ENCODE results near the gene GPR87.

Gene GPR87

GRCh38 chr3:151316267-151316991 lies at the start of gene GPR87:
Gene GPR87 (minus strand): TSS chr3:151316820. CDS start chr3:151300100, 16,720 bp downstream.
- Histone ChIP-seq H3K4me3 (no peak within 1 kb of the TSS), H3K9ac (ENCODE audit: insufficient read length) (no peak within 1 kb of the TSS), H3K27ac (no peak within 1 kb of the TSS; the same call in 1 of the 2 replicates), H3K36me3 (ENCODE audit: insufficient read depth, low read length) (no peaks in the 10 kb centered on the region), H3K9me3 (ENCODE audit: low read depth, low read length) (no peaks in the 10 kb centered on the region)
- no peak for DNase-seq (ENCODE audit: low read depth, low spot score)
- TF ChIP-seq FOXP2 (optimal IDR thresholded peaks at IDR 0.05; ENCODE audit: control extremely low read depth, extremely low read length, insufficient read depth) (no peak), POLR2AphosphoS5 (IDR thresholded peaks at IDR 0.05; ENCODE audit: borderline replicate concordance, low read depth, low read length) (no peak), EZH2 (IDR thresholded peaks at IDR 0.05) (no peak)

- no peak for DNase-seq (ENCODE audit: low read depth, low spot score)
- no peaks in the 10 kb centered on the region for H3K9me3 ChIP-seq (ENCODE audit: low read depth, low read length)
- TF ChIP-seq EZH2 (IDR thresholded peaks at IDR 0.05) (no peak), FOXP2 (optimal IDR thresholded peaks at IDR 0.05; ENCODE audit: control extremely low read depth, extremely low read length, insufficient read depth) (no peak), POLR2AphosphoS5 (IDR thresholded peaks at IDR 0.05; ENCODE audit: borderline replicate concordance, low read depth, low read length) (no peak)
- H3K4me3 ChIP-seq, result no peak overlapping the region
- no peak overlapping the region for H3K9ac ChIP-seq (ENCODE audit: insufficient read length)
- H3K27ac ChIP-seq, result no peak overlapping the region
- H3K36me3 ChIP-seq (ENCODE audit: insufficient read depth, low read length), result no peaks in the 10 kb centered on the region
Measured at GRCh38 chr3:151362751-151363174, 46.1 kb upstream of the GPR87 start.

- no peak for TF ChIP-seq FOXP2 (optimal IDR thresholded peaks at IDR 0.05; ENCODE audit: control extremely low read depth, extremely low read length, insufficient read depth)
- no peak for TF ChIP-seq POLR2AphosphoS5 (IDR thresholded peaks at IDR 0.05; ENCODE audit: borderline replicate concordance, low read depth, low read length)
- TF ChIP-seq EZH2 (IDR thresholded peaks at IDR 0.05), result no peak
- no peak overlapping the region for H3K9ac ChIP-seq (ENCODE audit: insufficient read length)
- H3K27ac ChIP-seq, result no peak overlapping the region
- DNase-seq (ENCODE audit: low read depth, low spot score), result no peak
- H3K9me3 ChIP-seq (ENCODE audit: low read depth, low read length), result no peaks in the 10 kb centered on the region
- H3K36me3 ChIP-seq (ENCODE audit: insufficient read depth, low read length), result no peaks in the 10 kb centered on the region
- no peak overlapping the region for H3K4me3 ChIP-seq
Measured at GRCh38 chr3:151357463-151357850, 40.8 kb upstream of the GPR87 start.

GRCh38 chr3:151356794-151357462 lies 40.3 kb upstream of the GPR87 start:
- no peaks in the 10 kb centered on the region for H3K9me3 ChIP-seq (ENCODE audit: low read depth, low read length)
- H3K9ac ChIP-seq (ENCODE audit: insufficient read length), result no peak overlapping the region
- H3K36me3 ChIP-seq (ENCODE audit: insufficient read depth, low read length), result no peaks in the 10 kb centered on the region
- DNase-seq (ENCODE audit: low read depth, low spot score), result no peak
- no peak overlapping the region for H3K4me3 ChIP-seq
- H3K27ac ChIP-seq, result no peak overlapping the region
- no peak for TF ChIP-seq EZH2 (IDR thresholded peaks at IDR 0.05)
- no peak for TF ChIP-seq POLR2AphosphoS5 (IDR thresholded peaks at IDR 0.05; ENCODE audit: borderline replicate concordance, low read depth, low read length)
- TF ChIP-seq FOXP2 (optimal IDR thresholded peaks at IDR 0.05; ENCODE audit: control extremely low read depth, extremely low read length, insufficient read depth), result no peak

- Histone ChIP-seq H3K9ac (ENCODE audit: insufficient read length) (no peak overlapping the region), H3K36me3 (ENCODE audit: insufficient read depth, low read length) (no peaks in the 10 kb centered on the region), H3K9me3 (ENCODE audit: low read depth, low read length) (no peaks in the 10 kb centered on the region), H3K4me3 (no peak overlapping the region), H3K27ac (no peak overlapping the region)
- TF ChIP-seq FOXP2 (optimal IDR thresholded peaks at IDR 0.05; ENCODE audit: control extremely low read depth, extremely low read length, insufficient read depth) (no peak), POLR2AphosphoS5 (IDR thresholded peaks at IDR 0.05; ENCODE audit: borderline replicate concordance, low read depth, low read length) (no peak), EZH2 (IDR thresholded peaks at IDR 0.05) (no peak)
- DNase-seq (ENCODE audit: low read depth, low spot score), result no peak
Measured at GRCh38 chr3:151351648-151352047, 35.0 kb upstream of the GPR87 start.

- no peak overlapping the region for H3K9ac ChIP-seq (ENCODE audit: insufficient read length)
Measured at GRCh38 chr3:151351219-151351618, 34.6 kb upstream of the GPR87 start.

GRCh38 chr3:151350656-151351055 lies 34.0 kb upstream of the GPR87 start:
- no peak for DNase-seq (ENCODE audit: low read depth, low spot score)
- Histone ChIP-seq H3K36me3 (ENCODE audit: insufficient read depth, low read length) (no peaks in the 10 kb centered on the region), H3K9ac (ENCODE audit: insufficient read length) (no peak overlapping the region), H3K27ac (no peak overlapping the region), H3K9me3 (ENCODE audit: low read depth, low read length) (no peaks in the 10 kb centered on the region), H3K4me3 (no peak overlapping the region)
- TF ChIP-seq EZH2 (IDR thresholded peaks at IDR 0.05), result no peak
- TF ChIP-seq POLR2AphosphoS5 (IDR thresholded peaks at IDR 0.05; ENCODE audit: borderline replicate concordance, low read depth, low read length), result no peak
- TF ChIP-seq FOXP2 (optimal IDR thresholded peaks at IDR 0.05; ENCODE audit: control extremely low read depth, extremely low read length, insufficient read depth), result no peak

More at GRCh38 chr3:151351219-151351618, 34.6 kb upstream of the GPR87 start:
- no peak for TF ChIP-seq POLR2AphosphoS5 (IDR thresholded peaks at IDR 0.05; ENCODE audit: borderline replicate concordance, low read depth, low read length)
- TF ChIP-seq FOXP2 (optimal IDR thresholded peaks at IDR 0.05; ENCODE audit: control extremely low read depth, extremely low read length, insufficient read depth), result no peak
- TF ChIP-seq EZH2 (IDR thresholded peaks at IDR 0.05), result no peak
- Histone ChIP-seq H3K4me3 (no peak overlapping the region), H3K9me3 (ENCODE audit: low read depth, low read length) (no peaks in the 10 kb centered on the region), H3K36me3 (ENCODE audit: insufficient read depth, low read length) (no peaks in the 10 kb centered on the region), H3K27ac (no peak overlapping the region)
- DNase-seq (ENCODE audit: low read depth, low spot score), result no peak

GRCh38 chr3:151347432-151347831 lies 30.8 kb upstream of the GPR87 start:
- no peak for TF ChIP-seq FOXP2 (optimal IDR thresholded peaks at IDR 0.05; ENCODE audit: control extremely low read depth, extremely low read length, insufficient read depth)
- TF ChIP-seq EZH2 (IDR thresholded peaks at IDR 0.05), result no peak
- no peak for TF ChIP-seq POLR2AphosphoS5 (IDR thresholded peaks at IDR 0.05; ENCODE audit: borderline replicate concordance, low read depth, low read length)
- Histone ChIP-seq H3K27ac (no peak overlapping the region), H3K9me3 (ENCODE audit: low read depth, low read length) (no peaks in the 10 kb centered on the region), H3K36me3 (ENCODE audit: insufficient read depth, low read length) (no peaks in the 10 kb centered on the region), H3K4me3 (no peak overlapping the region), H3K9ac (ENCODE audit: insufficient read length) (no peak overlapping the region)
- no peak for DNase-seq (ENCODE audit: low read depth, low spot score)
